NCI-H510A (cell line): ENCODE results near the gene CST3.
"Not testable (repeated sequence)": the region's sequence is repeated elsewhere in the genome, so short reads cannot be mapped to it uniquely, and the experiment has no call there.

Source experiments
- DNase-seq: peaks from one replicate; lab custom pipeline; 2025; lab: John Stamatoyannopoulos, UW

The CST3 gene

GRCh38 chr20:23643659-23644058, 5.9 kb upstream of the CST3 start:
- DNase-seq = no peak

GRCh38 chr20:23641936-23642751, 4.4 kb upstream of the CST3 start:
- DNase-seq = no peak

GRCh38 chr20:23640671-23641667, 3.2 kb upstream of the CST3 start:
- no peak for DNase-seq

GRCh38 chr20:23640018-23640601, 2.4 kb upstream of the CST3 start:
- DNase-seq = no peak

GRCh38 chr20:23639490-23639958, 1.8 kb upstream of the CST3 start:
- no peak for DNase-seq

GRCh38 chr20:23638309-23638708, 554 bp upstream of the CST3 start:
- no peak for DNase-seq

GRCh38 chr20:23636908-23637281, 860 bp downstream of the CST3 start:
- DNase-seq = no peak

- DNase-seq = no peak
Measured at GRCh38 chr20:23636182-23636907, 1.4 kb downstream of the CST3 start.

- DNase-seq = not testable (repeated sequence)
Measured at GRCh38 chr20:23635768-23636090, 2.0 kb downstream of the CST3 start.

- DNase-seq = no peak
Measured at GRCh38 chr20:23634985-23635767, 2.6 kb downstream of the CST3 start.

GRCh38 chr20:23634044-23634801, 3.5 kb downstream of the CST3 start:
- DNase-seq = no peak

GRCh38 chr20:23632711-23633573, 4.8 kb downstream of the CST3 start:
- DNase-seq = no peak

GRCh38 chr20:23631981-23632710, 5.6 kb downstream of the CST3 start:
- no peak for DNase-seq

- DNase-seq = no peak
Measured at GRCh38 chr20:23631226-23631822, 6.4 kb downstream of the CST3 start.

GRCh38 chr20:23630392-23630849, 7.3 kb downstream of the CST3 start:
- DNase-seq = no peak

- DNase-seq = no peak
Measured at GRCh38 chr20:23629542-23630391, 8.0 kb downstream of the CST3 start.

GRCh38 chr20:23629017-23629541, 8.7 kb downstream of the CST3 start:
- DNase-seq = no peak
